NCI-H2171 treated with DMSO at 0.1 percent for 48 hours (cell line): ENCODE data around the gene MYBL2.
"Not testable (repeated sequence)": the region's sequence is repeated elsewhere in the genome, so short reads cannot be mapped to it uniquely, and the experiment has no call there.

Source experiments
- DNase-seq: peaks from one replicate; lab custom pipeline; 2025; lab: John Stamatoyannopoulos, UW

MYBL2 gene

DNA sequence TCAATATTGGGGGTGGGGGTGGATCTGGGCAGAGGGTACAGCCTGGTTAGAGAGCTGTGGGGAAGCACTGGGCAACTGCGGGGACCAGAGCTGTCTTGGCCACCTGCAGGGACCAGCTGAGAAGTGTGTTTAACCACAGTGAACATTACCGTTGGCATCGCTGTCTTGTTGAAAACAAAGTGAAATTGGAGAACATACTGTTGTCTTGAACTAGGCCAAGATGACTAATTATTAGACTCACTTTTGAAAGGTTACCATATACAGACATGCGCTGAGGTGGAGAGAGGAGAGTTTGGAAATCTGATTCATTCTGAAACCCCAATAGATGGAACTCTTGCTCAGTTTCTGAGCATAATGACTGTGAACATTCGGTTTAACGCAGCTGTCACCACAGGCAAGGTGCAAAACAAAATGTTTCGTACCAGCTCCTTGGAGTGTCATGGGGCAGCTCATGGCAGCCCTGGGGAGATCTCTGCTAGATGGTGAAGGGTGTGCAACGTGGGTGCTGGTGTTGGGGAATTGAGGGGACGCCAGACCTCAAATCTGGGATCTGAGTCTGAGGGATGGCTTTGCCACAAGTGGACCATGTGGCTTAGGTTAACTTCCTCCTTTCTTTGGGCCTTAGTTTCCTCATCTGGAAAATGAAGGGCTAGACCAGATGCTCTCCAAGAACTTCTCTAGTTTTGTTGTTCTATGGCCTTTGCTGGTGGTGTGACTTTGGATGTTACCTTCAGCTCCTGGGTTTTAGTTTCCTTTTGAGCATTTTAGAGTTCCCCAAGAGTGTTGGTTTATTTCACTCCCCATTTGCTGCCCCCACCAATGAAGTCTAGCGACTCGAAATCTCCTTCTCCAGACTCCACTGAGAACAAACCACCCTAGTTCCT lies 84.5 kb downstream of the MYBL2 start:
- peak; percentile 54 for DNase-seq

DNA sequence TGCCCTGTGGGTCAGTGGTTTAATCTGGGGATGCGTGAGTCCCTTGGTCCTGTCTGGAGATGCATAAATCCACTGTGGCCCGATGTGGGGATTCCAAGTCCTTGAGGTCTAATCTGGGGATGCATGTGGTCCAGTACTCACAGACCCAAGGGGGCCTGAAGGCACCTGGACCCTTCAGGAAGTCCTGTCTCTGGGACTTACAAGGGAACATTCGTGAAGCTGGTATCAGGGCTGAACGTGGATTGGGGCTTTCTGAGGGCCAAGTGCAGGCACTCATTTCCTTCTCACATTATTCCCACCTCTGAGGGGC lies 85.1 kb downstream of the MYBL2 start:
- no peak for DNase-seq

DNA sequence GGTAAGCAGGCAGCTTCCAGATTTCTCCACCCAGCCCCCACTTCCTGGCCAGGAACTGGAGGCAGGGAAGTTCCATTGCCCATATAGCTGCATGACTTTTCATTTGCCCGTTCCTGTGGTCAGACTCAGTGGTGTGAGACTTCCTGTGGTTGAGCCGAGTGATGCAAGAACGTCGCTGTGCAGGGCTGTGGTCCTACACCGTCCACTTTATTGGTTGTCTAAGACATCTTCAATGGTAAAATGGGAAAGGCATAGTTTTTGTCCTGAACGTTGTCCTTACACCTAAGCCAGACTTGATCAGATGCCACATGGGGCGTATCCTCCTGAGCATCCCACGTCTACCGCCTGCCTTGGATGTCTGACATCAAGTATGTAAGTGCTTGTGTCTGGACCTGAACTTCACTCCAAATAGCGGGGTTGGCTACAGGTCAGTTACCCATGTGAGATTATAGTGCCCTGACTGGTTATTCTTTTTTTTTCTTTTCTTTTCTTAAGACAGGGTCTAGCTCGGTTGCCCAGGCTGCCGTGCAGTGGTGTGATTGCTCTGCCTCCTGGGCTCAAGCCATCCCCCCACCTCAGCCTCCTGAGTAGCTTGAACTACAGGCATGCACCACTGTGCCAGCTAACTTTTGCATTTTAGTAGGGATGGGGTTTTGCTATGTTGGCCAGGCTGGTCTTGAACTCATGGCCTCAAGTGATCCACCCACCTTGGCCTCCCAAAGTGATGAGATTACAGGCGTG lies 85.8 kb downstream of the MYBL2 start:
- DNase-seq = no peak

DNA sequence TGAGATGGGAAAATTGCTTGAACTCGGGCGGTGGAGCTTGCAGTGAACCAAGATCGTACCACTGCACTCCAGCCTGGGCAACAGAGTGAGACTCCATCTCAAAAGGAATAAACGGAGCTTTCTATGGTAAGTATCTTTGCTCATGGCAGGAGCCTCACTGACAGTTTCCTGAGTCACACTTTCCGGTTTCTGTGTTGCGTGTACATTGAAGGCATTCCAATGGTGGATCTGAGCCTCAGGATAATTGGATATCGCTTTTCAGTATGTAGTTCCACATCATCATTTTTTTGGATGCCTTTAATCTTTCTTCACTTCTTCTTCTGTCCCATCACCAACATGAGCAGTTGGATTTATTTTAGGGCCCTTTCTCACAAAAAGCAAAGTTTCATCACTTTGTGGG lies 88.5 kb downstream of the MYBL2 start:
- DNase-seq = no peak

DNA sequence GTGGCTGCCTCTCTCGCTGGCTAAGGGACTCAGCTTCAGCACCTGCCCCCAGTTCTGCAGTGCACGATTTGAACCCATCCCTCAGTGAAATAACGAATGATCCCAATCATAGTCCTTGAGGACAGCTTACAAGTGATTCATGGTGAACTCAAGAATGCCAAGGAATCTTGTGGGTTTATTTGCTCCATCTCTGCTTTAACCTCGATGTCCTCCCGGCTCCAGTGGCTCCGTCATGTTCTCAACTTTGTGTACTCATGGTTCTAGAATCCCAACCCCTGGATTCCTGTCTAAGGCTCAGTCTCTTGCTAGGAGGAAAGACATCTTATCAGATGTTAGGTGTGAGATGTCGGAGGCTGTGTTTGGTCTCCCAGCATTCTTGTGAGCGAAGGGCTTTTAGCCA lies 88.9 kb downstream of the MYBL2 start:
- DNase-seq = no peak

DNA sequence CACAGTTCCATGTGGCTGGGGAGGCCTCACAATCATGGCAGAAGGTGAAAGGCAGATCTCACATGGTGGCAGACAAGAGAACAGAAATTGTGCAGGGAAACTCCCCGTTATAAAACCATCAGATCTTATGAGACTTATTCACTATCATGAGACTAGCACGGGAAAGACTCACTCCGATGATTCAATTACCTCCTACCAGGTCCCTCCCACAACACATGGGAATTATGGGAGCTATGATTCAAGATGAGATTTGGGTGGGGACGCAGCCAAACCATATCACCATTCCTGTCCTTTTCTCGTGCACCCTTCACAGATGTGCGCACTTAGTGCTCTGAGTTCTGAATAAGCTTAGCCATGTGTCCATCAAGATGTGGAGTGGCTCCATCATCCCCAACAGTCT lies 91.0 kb downstream of the MYBL2 start:
- not testable (repeated sequence) for DNase-seq

DNA sequence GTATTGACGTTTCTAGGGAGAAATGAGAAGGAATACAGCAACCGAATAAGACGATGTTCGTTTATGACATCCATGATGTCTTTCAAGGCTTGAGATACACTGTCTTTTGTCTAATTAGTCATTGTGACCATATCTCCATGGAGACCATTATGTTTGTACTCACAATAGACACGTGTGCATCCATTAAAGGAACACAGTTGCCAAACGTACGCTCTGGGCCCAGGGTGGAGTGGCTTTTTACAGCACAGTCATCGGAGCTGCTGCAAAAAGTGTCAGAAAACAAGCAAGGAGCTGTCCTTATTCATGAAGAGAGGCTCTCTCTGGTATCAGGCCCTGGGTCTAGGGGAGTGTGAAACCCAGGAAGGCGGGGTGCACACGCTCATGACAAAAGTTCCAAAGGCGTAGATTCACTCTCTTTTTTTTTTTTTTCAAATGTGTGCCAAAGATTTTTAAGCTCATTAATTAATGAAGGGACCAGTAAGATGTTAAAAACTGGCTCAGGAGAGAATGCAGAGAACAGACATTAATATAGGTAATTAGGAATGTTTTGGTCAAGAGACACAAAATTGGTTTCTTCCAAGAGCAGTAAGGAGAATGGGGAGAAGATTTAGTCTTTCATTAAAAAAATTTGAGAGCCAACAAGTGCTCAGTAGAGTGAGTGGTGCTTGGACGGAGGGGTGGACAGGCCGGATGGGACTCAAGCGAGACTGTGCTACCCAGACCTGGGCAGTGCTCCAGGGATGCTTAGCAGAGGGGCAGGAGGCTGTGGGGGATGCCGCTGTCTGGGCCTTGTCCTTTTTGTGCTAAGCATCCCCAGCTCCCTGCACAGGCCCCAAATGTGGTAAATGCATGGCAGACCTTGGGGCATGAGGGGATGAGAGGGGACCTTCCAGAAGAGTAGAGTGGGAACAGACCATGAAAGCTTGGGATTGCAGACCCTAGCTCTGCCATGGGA lies 94.7 kb downstream of the MYBL2 start:
- DNase-seq = no peak

DNA sequence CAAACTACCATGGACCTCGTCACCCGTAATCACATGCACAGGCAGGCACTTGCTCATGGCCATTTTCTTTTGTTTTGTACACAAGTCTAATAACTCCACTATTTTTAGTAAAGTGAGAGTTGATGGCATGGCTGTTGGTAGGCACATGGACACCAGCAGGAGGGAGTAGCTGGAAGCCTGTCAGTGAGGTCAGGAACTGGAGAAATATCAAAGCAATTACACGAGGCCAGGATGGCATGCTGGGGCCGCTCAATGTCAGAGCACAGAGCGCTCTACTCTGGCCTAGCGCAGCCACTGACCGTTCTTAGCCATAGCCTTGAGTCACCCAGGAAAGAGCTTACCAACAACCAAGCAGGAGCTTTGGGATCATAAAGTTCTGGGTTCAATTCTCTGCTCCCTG lies 96.0 kb downstream of the MYBL2 start:
- DNase-seq = no peak

DNA sequence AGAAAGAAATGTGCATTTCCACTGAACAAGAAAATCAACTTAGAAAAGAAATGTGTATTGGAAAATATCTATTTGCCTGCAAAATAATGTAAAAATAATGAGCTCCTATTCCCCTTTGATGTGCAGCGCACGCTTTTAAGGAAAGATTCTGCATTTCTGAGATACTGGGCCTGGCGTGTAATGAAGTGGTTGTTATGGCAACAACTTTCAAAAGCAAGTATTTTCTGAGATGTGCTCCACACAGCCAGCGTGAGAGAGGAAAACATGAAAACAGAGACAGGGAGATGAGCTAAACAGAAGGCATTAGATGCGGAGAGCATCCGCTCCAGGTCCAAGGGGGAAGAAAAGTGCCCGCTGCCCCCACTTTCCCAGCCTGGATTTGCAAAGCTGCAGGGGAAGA lies 99.0 kb downstream of the MYBL2 start:
- no peak for DNase-seq
